ENCODE data around the gene MAPK1.
A peak's percentile ranks its signal among the peaks of the same experiment; 100 is the strongest.

MAPK1 gene

DNA sequence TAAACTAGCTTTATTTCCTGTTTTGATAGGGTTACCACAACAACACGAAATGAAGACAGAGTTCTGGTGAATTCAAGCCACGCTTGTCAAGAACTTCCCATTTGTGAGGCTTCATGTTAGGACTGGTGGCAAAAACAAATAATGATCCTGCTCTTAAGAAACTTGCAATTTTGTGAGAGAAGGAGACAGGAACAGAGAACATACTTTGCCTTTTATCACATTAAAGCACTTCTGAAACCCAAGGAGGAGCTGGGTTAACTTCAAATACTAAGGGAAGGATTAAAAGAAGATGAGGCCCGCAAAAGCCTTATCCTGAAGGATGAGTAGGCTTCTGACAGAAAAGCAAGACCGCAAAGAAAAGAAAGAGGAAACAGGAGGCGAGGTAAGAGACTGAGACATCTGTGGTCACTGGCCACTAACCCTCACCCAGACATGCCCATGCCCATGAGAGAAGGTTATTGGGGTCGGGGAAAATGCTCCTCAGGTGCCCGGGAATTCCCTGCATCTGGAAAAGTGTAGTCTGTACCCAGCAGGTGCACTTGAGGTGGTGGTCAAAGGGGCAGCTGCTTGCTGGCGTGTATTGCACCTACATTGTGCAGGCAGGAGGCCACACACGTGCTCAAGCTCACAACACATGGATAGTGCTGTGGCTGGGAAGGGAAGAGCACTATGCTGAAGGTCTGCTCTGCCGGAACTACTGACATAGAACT lies 50.5 kb downstream of the MAPK1 start:
- 0 out of 2 replicates have a peak, but pooled peaks cover 1% of the 10 kb centered on the region for H4K20me1 ChIP-seq (ENCODE audit: control insufficient read depth, insufficient read depth, low read depth, low read length)
- H3K27me3 ChIP-seq (ENCODE audit: control insufficient read depth, low read length): no peaks in the 10 kb centered on the region
- TF ChIP-seq EZH2phosphoT487 (IDR thresholded peaks at IDR 0.05; ENCODE audit: borderline replicate concordance, low read length): no peak
- TF ChIP-seq, protein P1, sequence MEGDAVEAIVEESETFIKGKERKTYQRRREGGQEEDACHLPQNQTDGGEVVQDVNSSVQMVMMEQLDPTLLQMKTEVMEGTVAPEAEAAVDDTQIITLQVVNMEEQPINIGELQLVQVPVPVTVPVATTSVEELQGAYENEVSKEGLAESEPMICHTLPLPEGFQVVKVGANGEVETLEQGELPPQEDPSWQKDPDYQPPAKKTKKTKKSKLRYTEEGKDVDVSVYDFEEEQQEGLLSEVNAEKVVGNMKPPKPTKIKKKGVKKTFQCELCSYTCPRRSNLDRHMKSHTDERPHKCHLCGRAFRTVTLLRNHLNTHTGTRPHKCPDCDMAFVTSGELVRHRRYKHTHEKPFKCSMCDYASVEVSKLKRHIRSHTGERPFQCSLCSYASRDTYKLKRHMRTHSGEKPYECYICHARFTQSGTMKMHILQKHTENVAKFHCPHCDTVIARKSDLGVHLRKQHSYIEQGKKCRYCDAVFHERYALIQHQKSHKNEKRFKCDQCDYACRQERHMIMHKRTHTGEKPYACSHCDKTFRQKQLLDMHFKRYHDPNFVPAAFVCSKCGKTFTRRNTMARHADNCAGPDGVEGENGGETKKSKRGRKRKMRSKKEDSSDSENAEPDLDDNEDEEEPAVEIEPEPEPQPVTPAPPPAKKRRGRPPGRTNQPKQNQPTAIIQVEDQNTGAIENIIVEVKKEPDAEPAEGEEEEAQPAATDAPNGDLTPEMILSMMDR (IDR thresholded peaks at IDR 0.05; ENCODE audit: low read depth, low read length, poor library complexity, severe bottlenecking): no peak
- H3F3A ChIP-seq (ENCODE audit: control insufficient read depth, insufficient read depth): peaks cover 8% of the 10 kb centered on the region
- H3K9me2 ChIP-seq (replicated peaks; ENCODE audit: control insufficient read depth, low read length): no peaks in the 10 kb centered on the region
- peaks cover 4% of the 10 kb centered on the region for H3K36me3 ChIP-seq (ENCODE audit: control insufficient read depth, low read length)
- peaks cover 39% of the 10 kb centered on the region for H3K4me1 ChIP-seq (ENCODE audit: control insufficient read depth, low read length)
- H3K4me3 ChIP-seq (ENCODE audit: low read length): peak overlapping the region; percentile 65
- no peaks in the 10 kb centered on the region; the same call in 1 of the 2 replicates for H3K9me3 ChIP-seq (ENCODE audit: control insufficient read depth, insufficient read depth, low read length)
- peaks cover 97% of the 10 kb centered on the region for H3K79me2 ChIP-seq (ENCODE audit: control insufficient read depth, low read length)
- H3K27ac ChIP-seq (ENCODE audit: low read depth, low read length): peak overlapping the region; percentile 91
- H3K4me2 ChIP-seq (ENCODE audit: low read length): peak overlapping the region; percentile 97

DNA sequence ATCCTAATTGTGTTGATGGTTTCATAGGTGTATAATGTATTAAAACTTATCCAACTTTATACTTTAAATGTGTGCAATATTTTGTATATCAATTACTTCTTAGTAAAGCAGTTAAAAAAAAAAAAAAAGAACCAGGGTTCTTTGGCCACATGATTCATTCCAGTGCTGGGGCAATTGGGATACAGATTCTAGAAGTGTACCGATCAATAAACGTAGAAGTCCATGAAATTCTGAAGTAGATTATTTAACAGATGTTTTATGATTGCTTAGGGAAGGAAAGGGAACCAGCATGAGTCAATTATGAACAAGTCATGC lies 51.0 kb downstream of the MAPK1 start:
- H3K4me1 ChIP-seq (ENCODE audit: control insufficient read depth, low read length): peaks cover 39% of the 10 kb centered on the region
- H3K4me2 ChIP-seq (ENCODE audit: low read length): peak overlapping the region; percentile 97
- no peaks in the 10 kb centered on the region for H4K20me1 ChIP-seq (ENCODE audit: control insufficient read depth, insufficient read depth, low read depth, low read length)
- peak overlapping the region; percentile 65 for H3K4me3 ChIP-seq (ENCODE audit: low read length)
- peaks cover 97% of the 10 kb centered on the region for H3K79me2 ChIP-seq (ENCODE audit: control insufficient read depth, low read length)
- H3K36me3 ChIP-seq (ENCODE audit: control insufficient read depth, low read length): peaks cover 6% of the 10 kb centered on the region
- H3F3A ChIP-seq (ENCODE audit: control insufficient read depth, insufficient read depth): peaks cover 8% of the 10 kb centered on the region
- H3K9me2 ChIP-seq (replicated peaks; ENCODE audit: control insufficient read depth, low read length): no peaks in the 10 kb centered on the region
- peak overlapping the region; percentile 91 for H3K27ac ChIP-seq (ENCODE audit: low read depth, low read length)
- H3K27me3 ChIP-seq (ENCODE audit: control insufficient read depth, low read length): no peaks in the 10 kb centered on the region
- TF ChIP-seq, protein P1 (IDR thresholded peaks at IDR 0.05; ENCODE audit: low read depth, low read length, poor library complexity, severe bottlenecking): no peak
- TF ChIP-seq EZH2phosphoT487 (IDR thresholded peaks at IDR 0.05; ENCODE audit: borderline replicate concordance, low read length): no peak
- H3K9me3 ChIP-seq (ENCODE audit: control insufficient read depth, insufficient read depth, low read length): no peaks in the 10 kb centered on the region; the same call in 1 of the 2 replicates

DNA sequence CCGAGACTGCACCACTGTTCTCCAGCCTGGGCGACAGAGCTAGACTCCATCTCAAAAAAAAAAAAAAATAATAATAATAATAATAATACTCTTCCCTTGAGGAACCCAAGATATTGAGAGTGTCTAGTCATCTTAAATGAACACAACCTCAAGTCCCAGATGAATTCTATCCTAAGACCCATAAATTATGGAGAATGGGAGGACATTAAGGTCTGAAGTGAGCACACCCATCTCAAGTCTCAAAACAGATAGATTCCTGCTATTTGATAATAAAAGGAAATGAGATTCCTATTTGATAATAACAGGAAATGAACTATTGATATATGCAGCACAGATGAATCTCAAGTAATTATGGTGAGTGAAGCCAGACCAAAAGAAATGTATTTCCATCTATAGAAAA lies 51.5 kb downstream of the MAPK1 start:
- Histone ChIP-seq H3K27ac (ENCODE audit: low read depth, low read length) (peak overlapping the region; percentile 91), H3K79me2 (ENCODE audit: control insufficient read depth, low read length) (peaks cover 97% of the 10 kb centered on the region), H3K4me2 (ENCODE audit: low read length) (peak overlapping the region; percentile 97), H4K20me1 (ENCODE audit: control insufficient read depth, insufficient read depth, low read depth, low read length) (0 out of 2 replicates have a peak, but pooled peaks cover 1% of the 10 kb centered on the region), H3K4me1 (ENCODE audit: control insufficient read depth, low read length) (peaks cover 41% of the 10 kb centered on the region), H3K4me3 (ENCODE audit: low read length) (peak overlapping the region; percentile 65), H3K36me3 (ENCODE audit: control insufficient read depth, low read length) (peaks cover 6% of the 10 kb centered on the region), H3K9me2 (replicated peaks; ENCODE audit: control insufficient read depth, low read length) (no peaks in the 10 kb centered on the region), H3K9me3 (ENCODE audit: control insufficient read depth, insufficient read depth, low read length) (no peaks in the 10 kb centered on the region; the same call in 1 of the 2 replicates), H3F3A (ENCODE audit: control insufficient read depth, insufficient read depth) (peaks cover 8% of the 10 kb centered on the region), H3K27me3 (ENCODE audit: control insufficient read depth, low read length) (no peaks in the 10 kb centered on the region)
- no peak for TF ChIP-seq EZH2phosphoT487 (IDR thresholded peaks at IDR 0.05; ENCODE audit: borderline replicate concordance, low read length)
- TF ChIP-seq, protein P1 (IDR thresholded peaks at IDR 0.05; ENCODE audit: low read depth, low read length, poor library complexity, severe bottlenecking): no peak

Measured in DOHH2 (cell line).